ENCODE measurements around the gene CCDC86.

DNA sequence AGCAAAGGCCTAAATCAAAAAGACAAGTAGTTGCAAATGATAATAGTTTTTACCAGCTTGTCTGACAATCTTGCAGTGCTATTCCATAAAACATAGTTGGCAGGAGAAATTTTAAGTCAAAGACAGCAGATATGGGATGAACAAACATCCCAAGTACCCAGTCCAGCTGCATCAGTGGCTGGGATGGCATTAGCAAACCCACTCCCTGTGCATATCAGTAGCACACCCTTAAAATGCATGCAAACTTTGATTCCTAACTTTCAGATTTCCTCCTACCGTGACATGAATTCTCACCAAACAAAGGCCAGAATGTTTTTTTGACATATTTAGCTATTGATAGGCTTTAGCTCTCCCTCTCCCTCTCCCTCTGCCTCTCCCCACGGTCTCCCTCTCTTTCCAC, 27.8 kb upstream of the CCDC86 start:
- TF ChIP-seq ZNF8 (CRISPR knock-in tag; IDR thresholded peaks at IDR 0.05) (no peak), ZFP3 (CRISPR knock-in tag; IDR thresholded peaks at IDR 0.05) (no peak), PPARA (CRISPR knock-in tag; IDR thresholded peaks at IDR 0.05; ENCODE audit: borderline replicate concordance) (no peak), RARB (CRISPR knock-in tag; IDR thresholded peaks at IDR 0.05) (no peak), CSRNP3 (CRISPR knock-in tag; IDR thresholded peaks at IDR 0.05) (no peak), ISL1 (CRISPR knock-in tag; IDR thresholded peaks at IDR 0.05) (no peak), ZNF565 (CRISPR knock-in tag; conservative IDR thresholded peaks at IDR 0.05; ENCODE audit: low read depth) (no peak)
- TF ChIP-seq, protein P1, sequence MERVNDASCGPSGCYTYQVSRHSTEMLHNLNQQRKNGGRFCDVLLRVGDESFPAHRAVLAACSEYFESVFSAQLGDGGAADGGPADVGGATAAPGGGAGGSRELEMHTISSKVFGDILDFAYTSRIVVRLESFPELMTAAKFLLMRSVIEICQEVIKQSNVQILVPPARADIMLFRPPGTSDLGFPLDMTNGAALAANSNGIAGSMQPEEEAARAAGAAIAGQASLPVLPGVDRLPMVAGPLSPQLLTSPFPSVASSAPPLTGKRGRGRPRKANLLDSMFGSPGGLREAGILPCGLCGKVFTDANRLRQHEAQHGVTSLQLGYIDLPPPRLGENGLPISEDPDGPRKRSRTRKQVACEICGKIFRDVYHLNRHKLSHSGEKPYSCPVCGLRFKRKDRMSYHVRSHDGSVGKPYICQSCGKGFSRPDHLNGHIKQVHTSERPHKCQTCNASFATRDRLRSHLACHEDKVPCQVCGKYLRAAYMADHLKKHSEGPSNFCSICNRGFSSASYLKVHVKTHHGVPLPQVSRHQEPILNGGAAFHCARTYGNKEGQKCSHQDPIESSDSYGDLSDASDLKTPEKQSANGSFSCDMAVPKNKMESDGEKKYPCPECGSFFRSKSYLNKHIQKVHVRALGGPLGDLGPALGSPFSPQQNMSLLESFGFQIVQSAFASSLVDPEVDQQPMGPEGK (CRISPR knock-in tag; IDR thresholded peaks at IDR 0.05; ENCODE audit: borderline replicate concordance) = no peak
- TF ChIP-seq, protein P2, sequence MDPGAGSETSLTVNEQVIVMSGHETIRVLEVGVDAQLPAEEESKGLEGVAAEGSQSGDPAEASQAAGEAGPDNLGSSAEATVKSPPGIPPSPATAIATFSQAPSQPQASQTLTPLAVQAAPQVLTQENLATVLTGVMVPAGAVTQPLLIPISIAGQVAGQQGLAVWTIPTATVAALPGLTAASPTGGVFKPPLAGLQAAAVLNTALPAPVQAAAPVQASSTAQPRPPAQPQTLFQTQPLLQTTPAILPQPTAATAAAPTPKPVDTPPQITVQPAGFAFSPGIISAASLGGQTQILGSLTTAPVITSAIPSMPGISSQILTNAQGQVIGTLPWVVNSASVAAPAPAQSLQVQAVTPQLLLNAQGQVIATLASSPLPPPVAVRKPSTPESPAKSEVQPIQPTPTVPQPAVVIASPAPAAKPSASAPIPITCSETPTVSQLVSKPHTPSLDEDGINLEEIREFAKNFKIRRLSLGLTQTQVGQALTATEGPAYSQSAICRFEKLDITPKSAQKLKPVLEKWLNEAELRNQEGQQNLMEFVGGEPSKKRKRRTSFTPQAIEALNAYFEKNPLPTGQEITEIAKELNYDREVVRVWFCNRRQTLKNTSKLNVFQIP (CRISPR knock-in tag; IDR thresholded peaks at IDR 0.05; ENCODE audit: borderline replicate concordance, low read depth) = no peak
